ENCODE data around the gene SSR4. TPM values are rescaled to one million over a fixed set of nuclear protein-coding genes. Genes with fewer than 3 reads are reported as not detected.

The SSR4 gene
- total RNA-seq, 1 experiment from 2014 or later = 353 TPM

DNA sequence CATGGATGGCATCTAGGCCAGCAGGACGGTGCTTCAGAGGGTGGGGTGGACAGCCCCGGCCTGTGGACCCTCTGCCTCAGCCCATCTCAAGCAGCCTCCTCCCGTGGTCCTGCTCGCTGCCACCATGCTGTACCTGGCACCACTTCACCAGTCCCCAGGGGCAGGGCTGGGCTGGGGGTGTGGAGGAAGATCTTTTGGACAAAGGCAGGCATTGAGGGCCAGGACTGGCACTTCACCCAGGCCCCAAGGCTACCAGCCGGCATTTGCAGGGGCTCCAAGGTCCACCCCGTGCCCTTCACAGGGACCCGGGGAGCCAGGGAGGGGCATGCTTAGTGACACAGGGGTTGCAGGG, 29.7 kb upstream of the SSR4 start:
- no peak overlapping the region for H3K27ac Mint-ChIP-seq (ENCODE audit: unreplicated experiment)
- no peaks in the 10 kb centered on the region for H3K36me3 ChIP-seq (ENCODE audit: control insufficient read depth, insufficient read depth, low read length)
- CTCF ChIA-PET = no interaction called here
- no TSS peak for BruUV-seq (replicated peaks)
- no peaks in the 10 kb centered on the region for H3K9me3 ChIP-seq
- POLR2A ChIA-PET = no interaction called here
- H3K4me1 ChIP-seq = no peaks in the 10 kb centered on the region
- intact Hi-C loops (cut with micrococcal nuclease; ENCODE audit: unreplicated experiment) = loop anchor here (1.0 kb wide), 2 partner anchors 160 to 183 kb away; no protein-coding TSS in a partner anchor
- H3K36me3 Mint-ChIP-seq (ENCODE audit: insufficient read depth, unreplicated experiment) = peaks cover 4% of the 10 kb centered on the region
- H3K4me3 ChIP-seq (ENCODE audit: low read depth, low read length) = no peak overlapping the region
- H3K27me3 ChIP-seq (replicated peaks; ENCODE audit: control insufficient read depth, insufficient read depth, low read length) = no peaks in the 10 kb centered on the region
- no peak for DNase-seq
- no peaks in the 10 kb centered on the region for H3K4me1 Mint-ChIP-seq (ENCODE audit: low read depth, unreplicated experiment)
- no peaks in the 10 kb centered on the region for H3K9me3 Mint-ChIP-seq (ENCODE audit: unreplicated experiment)
- no peaks in the 10 kb centered on the region for H3K27me3 Mint-ChIP-seq (ENCODE audit: insufficient read depth, unreplicated experiment)
- no peak overlapping the region for H3K4me3 Mint-ChIP-seq (ENCODE audit: unreplicated experiment)
- TF ChIP-seq, protein P1, sequence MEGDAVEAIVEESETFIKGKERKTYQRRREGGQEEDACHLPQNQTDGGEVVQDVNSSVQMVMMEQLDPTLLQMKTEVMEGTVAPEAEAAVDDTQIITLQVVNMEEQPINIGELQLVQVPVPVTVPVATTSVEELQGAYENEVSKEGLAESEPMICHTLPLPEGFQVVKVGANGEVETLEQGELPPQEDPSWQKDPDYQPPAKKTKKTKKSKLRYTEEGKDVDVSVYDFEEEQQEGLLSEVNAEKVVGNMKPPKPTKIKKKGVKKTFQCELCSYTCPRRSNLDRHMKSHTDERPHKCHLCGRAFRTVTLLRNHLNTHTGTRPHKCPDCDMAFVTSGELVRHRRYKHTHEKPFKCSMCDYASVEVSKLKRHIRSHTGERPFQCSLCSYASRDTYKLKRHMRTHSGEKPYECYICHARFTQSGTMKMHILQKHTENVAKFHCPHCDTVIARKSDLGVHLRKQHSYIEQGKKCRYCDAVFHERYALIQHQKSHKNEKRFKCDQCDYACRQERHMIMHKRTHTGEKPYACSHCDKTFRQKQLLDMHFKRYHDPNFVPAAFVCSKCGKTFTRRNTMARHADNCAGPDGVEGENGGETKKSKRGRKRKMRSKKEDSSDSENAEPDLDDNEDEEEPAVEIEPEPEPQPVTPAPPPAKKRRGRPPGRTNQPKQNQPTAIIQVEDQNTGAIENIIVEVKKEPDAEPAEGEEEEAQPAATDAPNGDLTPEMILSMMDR (IDR thresholded peaks at IDR 0.05; ENCODE audit: insufficient read depth in 1 of 2, low read depth in 1 of 2, low read length in 1 of 2, severe bottlenecking in 1 of 2, unreplicated experiment in 1 of 2) = no peak

DNA sequence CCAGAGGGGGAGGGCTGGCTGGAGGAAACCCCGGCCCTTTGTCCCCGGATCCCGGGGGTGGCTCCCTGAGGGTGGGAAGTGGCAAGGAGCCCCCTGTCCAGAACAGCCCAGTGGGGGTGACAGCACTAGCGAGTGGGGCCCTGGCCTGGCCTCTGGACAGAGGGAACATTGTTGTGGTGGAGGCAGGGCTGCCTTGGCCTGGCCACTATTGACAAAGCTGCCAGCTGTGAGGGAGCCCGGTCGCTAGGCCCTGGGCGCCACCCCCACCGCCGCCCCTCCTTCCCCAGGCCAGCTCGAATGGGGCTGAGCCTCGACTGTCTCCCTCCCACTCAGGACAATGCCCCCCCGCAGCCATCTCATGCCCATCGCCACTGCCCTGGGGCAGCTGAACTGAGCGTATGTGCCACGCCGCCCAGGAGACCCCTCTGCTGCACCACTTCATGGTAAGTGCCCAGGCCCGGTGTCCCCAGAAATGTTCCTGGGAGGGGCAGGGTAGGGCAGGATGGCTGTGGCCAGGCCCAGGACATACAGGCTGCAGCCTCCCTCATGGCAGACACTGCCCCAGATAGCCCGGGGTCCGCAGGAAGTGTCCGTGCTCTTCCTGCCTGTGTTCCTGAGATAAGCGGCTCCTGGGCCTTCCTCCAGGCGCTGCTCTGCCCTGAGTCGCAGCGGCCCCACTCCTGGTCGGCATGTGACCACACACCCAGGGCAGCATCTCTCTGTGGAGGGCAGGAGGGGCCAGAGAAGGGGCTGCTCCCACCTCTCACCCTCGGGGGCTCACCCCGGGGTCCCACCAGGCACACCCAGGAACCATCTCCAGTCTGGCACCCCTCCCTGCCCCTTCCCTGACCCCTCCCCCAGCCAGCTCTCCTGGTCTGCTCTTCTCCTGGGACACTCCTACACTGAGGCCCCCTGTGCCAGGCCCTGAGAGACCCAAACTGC, 29.1 kb upstream of the SSR4 start:
- H3K36me3 Mint-ChIP-seq (ENCODE audit: insufficient read depth, unreplicated experiment) = peaks cover 4% of the 10 kb centered on the region
- TF ChIP-seq, protein P1 (IDR thresholded peaks at IDR 0.05; ENCODE audit: insufficient read depth in 1 of 2, low read depth in 1 of 2, low read length in 1 of 2, severe bottlenecking in 1 of 2, unreplicated experiment in 1 of 2) = no peak
- Histone ChIP-seq H3K27me3 (replicated peaks; ENCODE audit: control insufficient read depth, insufficient read depth, low read length) (no peaks in the 10 kb centered on the region), H3K4me3 (ENCODE audit: low read depth, low read length) (no peak overlapping the region), H3K36me3 (ENCODE audit: control insufficient read depth, insufficient read depth, low read length) (no peaks in the 10 kb centered on the region), H3K4me1 (no peaks in the 10 kb centered on the region), H3K9me3 (no peaks in the 10 kb centered on the region)
- ChIA-PET CTCF (no interaction called here), POLR2A (no interaction called here)
- no peak overlapping the region for H3K4me3 Mint-ChIP-seq (ENCODE audit: unreplicated experiment)
- BruUV-seq (replicated peaks) = no TSS peak
- no peaks in the 10 kb centered on the region for H3K9me3 Mint-ChIP-seq (ENCODE audit: unreplicated experiment)
- no peak overlapping the region for H3K27ac Mint-ChIP-seq (ENCODE audit: unreplicated experiment)
- no peaks in the 10 kb centered on the region for H3K4me1 Mint-ChIP-seq (ENCODE audit: low read depth, unreplicated experiment)
- intact Hi-C loops (cut with micrococcal nuclease; ENCODE audit: unreplicated experiment) = no loop called here
- H3K27me3 Mint-ChIP-seq (ENCODE audit: insufficient read depth, unreplicated experiment) = no peaks in the 10 kb centered on the region
- DNase-seq = no peak

DNA sequence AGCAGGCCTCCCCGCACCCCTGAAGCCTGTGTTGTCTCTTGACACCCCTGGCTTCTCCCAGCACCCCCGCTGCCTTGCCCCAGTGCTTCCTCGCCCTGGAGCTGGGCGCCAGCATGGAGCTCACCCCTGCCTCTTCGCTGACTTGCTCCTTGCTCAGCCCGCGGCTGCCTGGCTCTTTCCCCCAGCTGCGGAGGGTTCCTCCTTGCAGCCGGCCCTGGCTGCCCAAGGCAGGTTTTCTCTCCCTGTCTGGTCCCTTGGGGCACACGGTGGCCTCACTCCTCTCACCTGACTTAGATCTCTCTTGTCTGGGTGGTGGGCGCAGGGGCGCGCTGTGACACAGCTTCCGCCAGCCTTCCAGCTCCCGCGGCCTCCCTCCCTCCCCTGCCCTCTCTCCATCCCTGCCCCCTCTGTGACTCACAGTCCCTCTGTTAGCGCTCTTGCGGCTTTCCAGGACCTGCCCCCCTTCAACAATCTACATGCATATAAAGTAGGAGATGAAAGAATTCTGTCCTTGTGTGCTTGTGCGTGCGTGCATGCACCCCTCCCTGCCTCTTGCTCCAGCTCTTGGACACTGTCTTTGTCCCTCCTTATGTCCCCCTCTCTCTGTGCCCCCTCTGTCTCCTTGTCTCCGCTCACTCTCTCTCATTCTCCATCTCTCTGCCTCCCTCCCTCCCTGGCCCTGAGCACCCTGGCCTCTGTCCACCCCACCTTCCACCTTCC, 28.2 kb upstream of the SSR4 start:
- POLR2A ChIA-PET = no interaction called here
- H3K36me3 Mint-ChIP-seq (ENCODE audit: insufficient read depth, unreplicated experiment) = peaks cover 4% of the 10 kb centered on the region
- CTCF ChIA-PET = no interaction called here
- no peak for DNase-seq
- H3K27ac Mint-ChIP-seq (ENCODE audit: unreplicated experiment) = no peak overlapping the region
- intact Hi-C loops (cut with micrococcal nuclease; ENCODE audit: unreplicated experiment) = no loop called here
- no peaks in the 10 kb centered on the region for H3K4me1 Mint-ChIP-seq (ENCODE audit: low read depth, unreplicated experiment)
- H3K9me3 Mint-ChIP-seq (ENCODE audit: unreplicated experiment) = no peaks in the 10 kb centered on the region
- no peaks in the 10 kb centered on the region for H3K9me3 ChIP-seq
- H3K36me3 ChIP-seq (ENCODE audit: control insufficient read depth, insufficient read depth, low read length) = no peaks in the 10 kb centered on the region
- H3K27me3 ChIP-seq (replicated peaks; ENCODE audit: control insufficient read depth, insufficient read depth, low read length) = no peaks in the 10 kb centered on the region
- no peaks in the 10 kb centered on the region for H3K27me3 Mint-ChIP-seq (ENCODE audit: insufficient read depth, unreplicated experiment)
- BruUV-seq (replicated peaks) = no TSS peak
- no peaks in the 10 kb centered on the region for H3K4me1 ChIP-seq
- H3K4me3 ChIP-seq (ENCODE audit: low read depth, low read length) = no peak overlapping the region
- no peak overlapping the region for H3K4me3 Mint-ChIP-seq (ENCODE audit: unreplicated experiment)
- TF ChIP-seq, protein P1 (IDR thresholded peaks at IDR 0.05; ENCODE audit: insufficient read depth in 1 of 2, low read depth in 1 of 2, low read length in 1 of 2, severe bottlenecking in 1 of 2, unreplicated experiment in 1 of 2) = no peak
